ENCODE data around the gene NEK5.

Gene NEK5

DNA sequence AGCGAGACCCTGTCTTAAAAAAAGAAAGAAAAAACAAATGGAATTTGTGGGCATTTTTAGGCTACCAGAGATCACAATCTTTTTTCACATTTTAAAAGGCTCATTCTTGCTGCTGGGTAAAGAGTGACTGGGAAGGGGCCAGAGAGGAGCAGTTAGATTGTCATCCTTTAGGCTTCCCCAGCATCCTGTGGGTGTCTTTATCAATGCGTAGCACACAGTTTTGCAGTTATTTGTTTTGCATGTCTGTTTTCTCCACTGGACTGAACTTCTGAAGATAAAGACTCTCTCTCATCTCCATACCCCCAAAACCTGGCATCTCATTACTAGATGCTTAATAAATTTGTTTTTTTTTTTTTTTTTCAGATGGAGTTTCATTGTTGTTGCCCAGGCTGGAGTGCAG is 106.5 kb downstream of the NEK5 start:
- no peak for TF ChIP-seq CTCF (IDR thresholded peaks at IDR 0.05)

DNA sequence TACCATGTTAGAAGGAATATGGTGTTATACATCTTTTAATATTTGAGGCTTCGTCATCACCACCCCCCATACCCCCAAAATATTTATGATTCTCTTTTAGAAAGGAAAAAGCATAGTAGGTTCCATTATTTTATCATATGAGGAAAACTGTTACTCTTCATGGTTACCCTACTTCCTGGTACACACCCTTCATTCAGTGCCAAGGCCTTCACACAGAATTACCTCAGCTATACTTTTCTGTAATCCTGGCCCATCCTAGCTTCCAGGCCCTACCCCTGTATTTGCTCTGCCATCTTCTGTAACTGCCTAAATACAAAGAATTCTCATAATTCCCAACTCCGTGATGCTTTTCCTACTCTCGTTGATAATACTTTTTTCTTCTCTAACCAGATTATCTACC is 108.7 kb downstream of the NEK5 start:
- TF ChIP-seq CTCF (IDR thresholded peaks at IDR 0.05): no peak

GRCh38 chr13:52016296-52016695 is 112.6 kb downstream of the NEK5 start:
- TF ChIP-seq CTCF (IDR thresholded peaks at IDR 0.05): no peak

DNA sequence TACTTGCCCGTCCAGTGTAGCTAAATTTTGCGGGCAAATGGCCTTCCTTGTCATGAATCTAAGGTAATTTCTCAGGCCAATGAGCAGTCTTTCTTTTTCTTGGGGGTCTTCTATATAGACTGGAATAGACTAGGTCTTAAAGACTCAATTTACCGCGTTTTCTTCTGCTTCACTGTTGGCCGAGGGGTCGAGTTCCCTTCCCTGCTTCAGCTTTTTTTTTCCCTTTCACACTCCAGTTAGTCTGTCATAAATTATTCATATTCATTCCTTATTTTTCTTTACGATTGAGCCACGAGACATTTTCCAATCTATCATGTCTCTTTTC is 116.4 kb downstream of the NEK5 start:
- TF ChIP-seq CTCF (IDR thresholded peaks at IDR 0.05): no peak

DNA sequence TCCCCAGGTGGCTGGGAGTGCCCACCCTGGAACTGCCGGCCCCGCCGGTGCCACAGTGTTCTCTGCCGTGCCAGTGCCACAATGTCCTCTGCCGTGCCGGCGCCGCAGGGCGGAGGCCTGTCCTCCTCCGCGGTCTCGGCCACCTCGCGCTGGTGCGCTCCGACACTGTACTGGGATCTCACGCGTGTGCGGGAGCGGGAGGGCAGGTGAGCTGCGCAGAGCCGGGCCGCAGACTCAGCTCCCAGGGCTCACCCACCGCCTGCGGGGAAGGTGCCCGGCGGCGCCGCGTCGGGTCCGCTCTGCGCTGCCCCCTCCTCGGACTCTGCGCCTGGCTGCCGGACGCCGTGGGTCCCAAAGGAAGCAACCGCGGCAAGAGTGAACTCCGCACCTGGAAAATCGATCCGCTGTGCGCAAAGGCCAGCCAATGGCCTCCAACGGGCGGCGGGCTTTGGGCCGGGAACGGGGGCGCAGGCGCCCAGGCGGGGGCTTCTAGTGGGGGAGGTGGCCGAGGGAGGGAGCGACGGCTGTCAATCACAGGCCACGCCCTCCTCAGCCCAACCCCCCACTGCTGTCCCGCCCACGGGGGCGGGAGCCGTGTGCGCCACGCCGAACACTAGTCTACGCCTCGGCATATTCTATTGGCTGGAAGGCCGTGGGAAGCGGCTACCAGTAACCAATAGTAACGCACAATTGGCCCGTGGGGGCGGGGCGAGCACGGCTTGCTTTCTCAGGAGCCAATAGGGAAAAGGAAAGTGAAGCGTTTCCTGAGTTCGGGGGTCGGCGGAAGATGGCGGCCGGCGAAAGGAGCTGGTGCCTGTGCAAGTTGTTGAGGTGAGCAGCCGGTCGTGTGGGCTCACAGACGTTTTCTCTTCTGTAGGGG is 117.0 kb downstream of the NEK5 start, which contains the start of gene ALG11:
Gene ALG11 (plus strand): TSS at position 767 of the 880 bp plus-strand sequence. CDS start 21 bp downstream, at position 788.
- no peak for TF ChIP-seq CTCF (IDR thresholded peaks at IDR 0.05)

DNA sequence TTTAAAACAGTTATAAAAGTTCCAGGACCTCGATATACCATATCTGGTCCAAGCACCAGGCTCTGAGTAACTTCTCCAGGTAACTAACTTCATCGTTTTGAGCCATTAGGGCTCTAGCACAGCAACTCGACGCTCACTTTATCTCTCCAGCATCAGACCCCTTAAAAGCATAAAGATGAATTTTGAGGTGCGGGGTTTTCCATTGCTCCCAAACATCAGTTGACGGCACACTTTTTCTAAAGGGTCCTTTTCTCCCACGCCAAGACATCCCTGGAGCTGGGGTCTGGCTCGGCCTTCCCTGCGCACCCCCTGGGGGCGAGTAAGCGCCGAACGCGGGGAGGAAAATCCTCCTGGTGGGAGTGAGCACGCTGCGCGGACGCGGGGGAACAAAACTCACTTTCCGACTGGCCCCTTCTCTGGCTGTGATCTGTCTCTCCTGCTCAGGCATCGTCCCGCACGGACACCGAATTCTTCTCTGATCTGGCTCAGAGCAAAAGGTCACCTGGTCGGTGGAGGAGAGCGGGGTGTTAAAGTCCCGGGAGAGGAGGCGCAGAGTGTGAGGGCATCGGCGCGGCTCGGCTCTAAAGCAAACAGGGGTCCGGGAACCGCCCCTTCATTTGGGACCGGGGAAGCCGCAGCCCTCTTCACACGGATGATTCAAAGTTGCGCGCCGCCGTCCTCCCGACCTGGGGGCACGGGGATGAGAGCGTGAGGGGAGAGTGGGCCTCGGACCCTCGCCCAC is 117.8 kb downstream of the NEK5 start, which contains the start of gene ATP7B:
Gene ATP7B (minus strand): TSS at position 561 of the 742 bp plus-strand sequence. CDS start 113 bp downstream, at position 448.
- no peak for TF ChIP-seq CTCF (IDR thresholded peaks at IDR 0.05)

GRCh38 chr13:52009946-52010345 is 118.9 kb downstream of the NEK5 start:
- no peak for TF ChIP-seq CTCF (IDR thresholded peaks at IDR 0.05)
